Sigmoid colon (tissue), 4 donors: ENCODE measurements around the gene GOLGA1.

Experiments used
- CTCF ChIP-seq, 4 experiments: fragments of 450-650 bp in 3 of 4; fragments of 200-600 bp in 1 of 4; IDR thresholded peaks; one replicate each; pipeline ENCODE4 v1.5.1; 2016 to 2019; ENCODE audit warnings: antibody characterized with exemption in 4 of 4, mild to moderate bottlenecking in 3 of 4, moderate library complexity in 2 of 4
- POLR2AphosphoS5 ChIP-seq, 4 donors: sonication (generic); formaldehyde crosslinking; IDR thresholded peaks; one replicate each; pipeline ENCODE4 v1.6.1; 2017; ENCODE audit warnings: antibody characterized with exemption in 4 of 4

GRCh38 chr9:124972241-124972770, 31.4 kb upstream of the GOLGA1 start:
- TF ChIP-seq CTCF (IDR thresholded peaks at IDR 0.05) (no peak), POLR2AphosphoS5 (IDR thresholded peaks at IDR 0.05) (no peak)
